H1 (cell line): Measurements from ENCODE around the gene TTYH2. TPM values are rescaled to one million over a fixed set of nuclear protein-coding genes. Genes with fewer than 3 reads are reported as not detected.

Experiments used
- CBX8 ChIP-seq: fragments of 300-800, 300-1000 bp; sonication (generic); IDR thresholded peaks from 2 replicates; pipeline ENCODE4 v1.7.1; 2016; ENCODE audit warnings: low read depth, low read length, borderline replicate concordance
- FOSL1 ChIP-seq: IDR thresholded peaks from 2 replicates; pipeline ENCODE4 v1.6.1; 2011; ENCODE audit warnings: mild to moderate bottlenecking, low read depth, low read length, moderate library complexity; ENCODE audit not compliant: insufficient read depth
- SIRT6 ChIP-seq: IDR thresholded peaks from one replicate; pipeline ENCODE4 v1.7.1; 2012; ENCODE audit warnings: low read length, inconsistent platforms
- SP1 ChIP-seq: IDR thresholded peaks from 2 replicates; pipeline ENCODE4 v1.6.1; 2011; ENCODE audit warnings: low read depth, low read length
- polyA plus RNA-seq, 7 experiments: library from polyadenylated mRNA; depleted of rRNA in 3 of 7; stranded (reverse) in 5 of 7; unstranded in 2 of 7; fragments of >200 nt in 5 of 7; fragments of 200-250 nt in 2 of 7; gene quantifications; 1 replicate in 5 of 7; 2 replicates in 1 of 7; 4 replicates in 1 of 7; pipeline versions ENCODE4 v1.2.1 to v1.2.3, GENCODE V29; 2011 to 2013; ENCODE audit warnings: missing spikeins in 2 of 7, mixed read lengths in 2 of 7
- total RNA-seq: library from RNA; stranded (reverse); fragmentation: NEBNext Ultra II Directional; extraction: Animal tissue kit (Norgen Biotek cat#: 25700); gene quantifications from 2 replicates; pipeline ENCODE4 v1.2.1, GENCODE V29; 2021

TTYH2 gene
- total and polyA plus RNA-seq, 2 of the 8 experiments (the other 6 are each of a cell fraction or from before 2014, with no cell fraction given), result 3.2 to 9.2 TPM

DNA sequence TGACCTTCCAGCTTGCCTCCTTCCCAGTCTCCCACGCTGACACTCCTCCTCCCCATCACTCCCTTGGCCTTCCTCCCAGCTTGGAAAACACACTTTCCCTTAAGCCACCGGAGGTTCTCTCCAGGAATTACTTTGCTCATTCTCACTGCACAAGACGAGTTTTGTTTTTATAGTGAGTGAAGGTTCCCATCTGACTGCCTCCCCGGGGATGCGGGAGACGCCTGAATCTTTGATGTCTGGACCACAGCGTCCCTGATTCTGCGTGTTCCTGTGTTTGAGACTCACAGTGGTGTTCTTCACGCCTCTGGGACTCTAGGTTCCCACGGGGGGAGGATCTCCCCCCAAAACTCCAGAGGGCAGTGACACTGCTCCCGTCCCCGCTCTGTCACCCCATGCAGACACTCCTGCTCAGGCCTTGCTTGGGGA, 62.7 kb downstream of the TTYH2 start (continued):
- TF ChIP-seq SIRT6, result no peak
- TF ChIP-seq CBX8, result no peak
- TF ChIP-seq FOSL1, result no peak
- TF ChIP-seq SP1, result no peak
